RPMI7951 (cell line): Measurements from ENCODE around the gene TARM1. TPM values are rescaled to one million over a fixed set of nuclear protein-coding genes. Genes with fewer than 3 reads are reported as not detected.

Source experiments
- DNase-seq: peaks from one replicate; pipeline ENCODE4 v3.0.0-alpha.2; 2012; ENCODE audit warnings: low read depth
- total RNA-seq: library from RNA; depleted of rRNA; stranded (reverse); fragments of >200 nt; shearing (Covaris generic); gene quantifications from 2 replicates; pipeline ENCODE4 v1.2.3, GENCODE V29; 2014; rRNA removed

The TARM1 gene
- not detected in 2 replicates for total RNA-seq

- no peak for DNase-seq
These were observed at the start of gene TARM1 for GRCh38 chr19:54081032-54081431. TSS of gene TARM1 (minus strand) at chr19:54081365. CDS start at chr19:54081340, 25 bp downstream.

GRCh38 chr19:54129617-54129996 lies 48.4 kb upstream of the TARM1 start:
- DNase-seq = no peak

GRCh38 chr19:54128796-54129616 lies 47.8 kb upstream of the TARM1 start:
- DNase-seq = no peak

GRCh38 chr19:54128441-54128725 lies 47.2 kb upstream of the TARM1 start:
- DNase-seq = no peak

- no peak for DNase-seq
These were observed 46.7 kb upstream of the TARM1 start for GRCh38 chr19:54127688-54128440.

GRCh38 chr19:54125713-54126112 lies 44.5 kb upstream of the TARM1 start:
- DNase-seq = no peak

- DNase-seq = no peak
These were observed 43.2 kb upstream of the TARM1 start for GRCh38 chr19:54124393-54124792.

GRCh38 chr19:54123682-54124081 lies 42.5 kb upstream of the TARM1 start:
- no peak for DNase-seq

- DNase-seq = no peak
These were observed 40.1 kb upstream of the TARM1 start for GRCh38 chr19:54121259-54121658.

- peak; percentile 99 for DNase-seq
These were observed 34.2 kb upstream of the TARM1 start, which contains the start of the genes PRPF31 and TFPT for GRCh38 chr19:54115109-54116063. TSS of gene PRPF31 (plus strand) at chr19:54115754. CDS start at chr19:54118279, 2,525 bp downstream. TSS of gene TFPT (minus strand) at chr19:54115657. CDS start at chr19:54115269, 388 bp downstream.

- DNase-seq = peak; percentile 67
These were observed 33.4 kb upstream of the TARM1 start for GRCh38 chr19:54114340-54115108.

GRCh38 chr19:54109651-54110050 lies 28.5 kb upstream of the TARM1 start:
- DNase-seq = no peak

GRCh38 chr19:54108496-54108895 lies 27.3 kb upstream of the TARM1 start:
- no peak for DNase-seq

GRCh38 chr19:54107876-54108490 lies 26.8 kb upstream of the TARM1 start:
- DNase-seq = no peak

- DNase-seq = no peak
These were observed 25.6 kb upstream of the TARM1 start for GRCh38 chr19:54106716-54107115.

- DNase-seq = no peak
These were observed 24.6 kb upstream of the TARM1 start for GRCh38 chr19:54105796-54106195.

GRCh38 chr19:54104998-54105715 lies 24.0 kb upstream of the TARM1 start:
- no peak for DNase-seq

GRCh38 chr19:54102421-54103169 lies 21.4 kb upstream of the TARM1 start, which contains the start of gene NDUFA3:
TSS of gene NDUFA3 (plus strand) at chr19:54102855. CDS start at chr19:54102879, 24 bp downstream.
- peak; percentile 98 for DNase-seq

- DNase-seq = peak; percentile 26
These were observed 19.4 kb upstream of the TARM1 start, which contains the start of gene OSCAR for GRCh38 chr19:54100561-54100960. TSS of gene OSCAR (minus strand) at chr19:54100803. CDS start at chr19:54100792, 11 bp downstream.
